Neural cell (in vitro differentiated cells): Measurements from ENCODE around the gene ALS2CL.

Experiments used
- CTCF ChIP-seq: fragments of 450-650 bp; IDR thresholded peaks from 2 replicates; pipeline ENCODE4 v1.5.1; 2014; ENCODE audit warnings: antibody characterized with exemption, mild to moderate bottlenecking, moderate library complexity; ENCODE audit not compliant: poor library complexity, severe bottlenecking
- MXI1 ChIP-seq: fragments of 450-650 bp; conservative IDR thresholded peaks from 2 replicates; pipeline ENCODE4 v1.6.1; 2014; ENCODE audit warnings: antibody characterized with exemption, mild to moderate bottlenecking; ENCODE audit not compliant: poor library complexity, severe bottlenecking

DNA sequence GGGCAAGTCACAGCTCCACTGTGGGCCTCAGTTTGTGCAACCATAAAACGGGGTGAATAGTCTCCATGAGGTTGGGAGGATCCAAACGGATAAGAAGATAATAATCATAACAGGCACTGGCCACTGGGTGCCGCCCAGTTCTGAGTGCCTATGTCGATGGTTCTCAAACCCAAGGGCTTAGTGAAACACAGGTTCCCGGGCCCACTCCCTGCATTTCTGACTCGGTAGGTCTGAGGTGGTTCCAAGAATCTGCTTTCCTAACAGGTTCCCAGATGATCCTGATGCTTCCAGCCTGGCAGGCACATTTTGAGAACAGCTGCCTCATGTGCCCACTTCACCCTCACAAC is 21.2 kb downstream of the ALS2CL start:
- no peak for TF ChIP-seq CTCF
- TF ChIP-seq MXI1: no peak
